ENCODE measurements around the gene ATP1B3. TPM values are rescaled to one million over a fixed set of nuclear protein-coding genes. Genes with fewer than 3 reads are reported as not detected.

ATP1B3 gene
- polyA plus RNA-seq, 1 of the 3 experiments (the other 2 are of a cell fraction): 86.3 TPM

DNA sequence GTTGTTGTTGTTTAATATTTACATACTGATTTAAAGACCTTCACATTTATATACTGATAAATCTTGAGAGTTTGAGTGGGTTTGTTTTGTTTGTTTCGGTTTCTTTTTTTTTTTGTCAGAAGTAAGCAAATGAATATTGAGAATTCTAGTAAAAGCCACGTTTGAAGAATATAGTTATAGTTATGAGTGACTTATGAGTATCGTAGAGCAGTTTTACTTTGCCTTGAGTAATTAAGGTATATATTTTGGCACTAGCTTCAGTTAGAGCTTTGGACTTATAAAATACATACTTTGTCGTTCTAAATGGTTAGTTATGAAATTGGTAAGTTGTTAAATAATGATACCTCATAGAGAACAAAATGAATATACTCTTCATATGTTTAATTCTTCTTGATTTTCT is 27.8 kb downstream of the ATP1B3 start:
- no peaks in the 10 kb centered on the region for H3K4me1 ChIP-seq (ENCODE audit: control insufficient read depth in 1 of 2, insufficient read depth in 2 of 2, low read depth in 1 of 2, low read length in 1 of 2)
- DNase-seq: no peak
- H3K79me2 ChIP-seq (ENCODE audit: insufficient read depth): peaks cover 37% of the 10 kb centered on the region
- no peaks in the 10 kb centered on the region for H3K9me2 ChIP-seq
- CTCF ChIA-PET: interaction anchor here (1.2 to 2.0 kb wide), 3 partner anchors 9 to 166 kb away, joined by 3 to 9 read pairs (median 4); partner anchors contain the start of gene RNF7
- TF ChIP-seq ZBTB33 (IDR thresholded peaks at IDR 0.05; ENCODE audit: borderline replicate concordance, low read depth): no peak
- TF ChIP-seq EZH2phosphoT487 (IDR thresholded peaks at IDR 0.05; ENCODE audit: borderline replicate concordance, low read depth): no peak
- TF ChIP-seq, protein P1, sequence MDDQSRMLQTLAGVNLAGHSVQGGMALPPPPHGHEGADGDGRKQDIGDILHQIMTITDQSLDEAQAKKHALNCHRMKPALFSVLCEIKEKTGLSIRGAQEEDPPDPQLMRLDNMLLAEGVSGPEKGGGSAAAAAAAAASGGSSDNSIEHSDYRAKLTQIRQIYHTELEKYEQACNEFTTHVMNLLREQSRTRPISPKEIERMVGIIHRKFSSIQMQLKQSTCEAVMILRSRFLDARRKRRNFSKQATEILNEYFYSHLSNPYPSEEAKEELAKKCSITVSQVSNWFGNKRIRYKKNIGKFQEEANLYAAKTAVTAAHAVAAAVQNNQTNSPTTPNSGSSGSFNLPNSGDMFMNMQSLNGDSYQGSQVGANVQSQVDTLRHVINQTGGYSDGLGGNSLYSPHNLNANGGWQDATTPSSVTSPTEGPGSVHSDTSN (IDR thresholded peaks at IDR 0.05): no peak
- no peak for TF ChIP-seq RCOR1 (IDR thresholded peaks at IDR 0.05; ENCODE audit: low read length)
- TF ChIP-seq, protein P2, sequence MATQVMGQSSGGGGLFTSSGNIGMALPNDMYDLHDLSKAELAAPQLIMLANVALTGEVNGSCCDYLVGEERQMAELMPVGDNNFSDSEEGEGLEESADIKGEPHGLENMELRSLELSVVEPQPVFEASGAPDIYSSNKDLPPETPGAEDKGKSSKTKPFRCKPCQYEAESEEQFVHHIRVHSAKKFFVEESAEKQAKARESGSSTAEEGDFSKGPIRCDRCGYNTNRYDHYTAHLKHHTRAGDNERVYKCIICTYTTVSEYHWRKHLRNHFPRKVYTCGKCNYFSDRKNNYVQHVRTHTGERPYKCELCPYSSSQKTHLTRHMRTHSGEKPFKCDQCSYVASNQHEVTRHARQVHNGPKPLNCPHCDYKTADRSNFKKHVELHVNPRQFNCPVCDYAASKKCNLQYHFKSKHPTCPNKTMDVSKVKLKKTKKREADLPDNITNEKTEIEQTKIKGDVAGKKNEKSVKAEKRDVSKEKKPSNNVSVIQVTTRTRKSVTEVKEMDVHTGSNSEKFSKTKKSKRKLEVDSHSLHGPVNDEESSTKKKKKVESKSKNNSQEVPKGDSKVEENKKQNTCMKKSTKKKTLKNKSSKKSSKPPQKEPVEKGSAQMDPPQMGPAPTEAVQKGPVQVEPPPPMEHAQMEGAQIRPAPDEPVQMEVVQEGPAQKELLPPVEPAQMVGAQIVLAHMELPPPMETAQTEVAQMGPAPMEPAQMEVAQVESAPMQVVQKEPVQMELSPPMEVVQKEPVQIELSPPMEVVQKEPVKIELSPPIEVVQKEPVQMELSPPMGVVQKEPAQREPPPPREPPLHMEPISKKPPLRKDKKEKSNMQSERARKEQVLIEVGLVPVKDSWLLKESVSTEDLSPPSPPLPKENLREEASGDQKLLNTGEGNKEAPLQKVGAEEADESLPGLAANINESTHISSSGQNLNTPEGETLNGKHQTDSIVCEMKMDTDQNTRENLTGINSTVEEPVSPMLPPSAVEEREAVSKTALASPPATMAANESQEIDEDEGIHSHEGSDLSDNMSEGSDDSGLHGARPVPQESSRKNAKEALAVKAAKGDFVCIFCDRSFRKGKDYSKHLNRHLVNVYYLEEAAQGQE (IDR thresholded peaks at IDR 0.05; ENCODE audit: low read depth, low read length): no peak
- TF ChIP-seq, protein P3, sequence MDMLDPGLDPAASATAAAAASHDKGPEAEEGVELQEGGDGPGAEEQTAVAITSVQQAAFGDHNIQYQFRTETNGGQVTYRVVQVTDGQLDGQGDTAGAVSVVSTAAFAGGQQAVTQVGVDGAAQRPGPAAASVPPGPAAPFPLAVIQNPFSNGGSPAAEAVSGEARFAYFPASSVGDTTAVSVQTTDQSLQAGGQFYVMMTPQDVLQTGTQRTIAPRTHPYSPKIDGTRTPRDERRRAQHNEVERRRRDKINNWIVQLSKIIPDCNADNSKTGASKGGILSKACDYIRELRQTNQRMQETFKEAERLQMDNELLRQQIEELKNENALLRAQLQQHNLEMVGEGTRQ (IDR thresholded peaks at IDR 0.05; ENCODE audit: borderline replicate concordance, low read depth, low read length): no peak
- TF ChIP-seq USF1 (IDR thresholded peaks at IDR 0.05; ENCODE audit: borderline replicate concordance, low read depth): no peak
- no peaks in the 10 kb centered on the region for H3K9me3 ChIP-seq
- no peak overlapping the region for H3K4me2 ChIP-seq
- H3K9ac ChIP-seq: no peak overlapping the region
- no peak overlapping the region for H2AFZ ChIP-seq (ENCODE audit: low read depth)
- H3K36me3 ChIP-seq (replicated peaks in 1 of 2; ENCODE audit: control insufficient read depth in 1 of 2, insufficient read depth in 2 of 2, low read length in 1 of 2): peaks cover 19 to 53% of the 10 kb centered on the region in 2 experiments
- no peak overlapping the region for H3K27ac ChIP-seq (ENCODE audit: low read depth in 2 of 2, low read length in 1 of 2)
- POLR2A ChIA-PET: no interaction called here
- WGBS (ENCODE audit: low lambda C conversion rate): 78% methylated on average over 4 of the region's 4 CpGs
- H3K27me3 ChIP-seq (ENCODE audit: insufficient read depth): no peaks in the 10 kb centered on the region
- no peak overlapping the region for H3K4me3 ChIP-seq (ENCODE audit: low read depth in 2 of 2, low read length in 1 of 2)
- H4K20me1 ChIP-seq (ENCODE audit: insufficient read depth): no peaks in the 10 kb centered on the region
- H3F3A ChIP-seq (replicated peaks; ENCODE audit: insufficient read depth): peaks cover 5% of the 10 kb centered on the region

Data from SK-N-SH (cell line).